Measurements from ENCODE around the gene ASTE1. TPM values are rescaled to one million over a fixed set of nuclear protein-coding genes. Genes with fewer than 3 reads are reported as not detected.

ASTE1 gene
- 1 to 10 TPM; 6.1 to 7.7 TPM for total RNA-seq

- TF ChIP-seq POLR2A (IDR thresholded peaks at IDR 0.05) (peak; percentile 43), POLR2AphosphoS5 (IDR thresholded peaks at IDR 0.05) (peak; percentile 93), CTCF (IDR thresholded peaks at IDR 0.05) (peak in 1 of 4 experiments; percentile 5)
- intact Hi-C loops (cut with DNase I): loop anchor here (5.0 to 10.0 kb wide), 3 partner anchors 134 to 1008 kb away; partner anchors contain the start of genes ATP2C1 and CPNE4
Observed at GRCh38 chr3:131026321-131027151, at the start of gene ASTE1, which contains the start of gene NEK11. Gene ASTE1, minus strand, starts transcription at chr3:131026825. Its CDS starts 1,519 bp downstream, at chr3:131025306. Gene NEK11, plus strand, starts transcription at chr3:131026877. Its CDS starts 2,832 bp downstream, at chr3:131029709.

GRCh38 chr3:131075632-131076328 lies 49.2 kb upstream of the ASTE1 start:
- no peak for DNase-seq (ENCODE audit: low spot score)
- intact Hi-C loops (cut with DNase I): no loop called here
- Histone ChIP-seq H3K4me3 (no peak overlapping the region), H3K9me3 (no peaks in the 10 kb centered on the region), H3K27ac (no peak overlapping the region), H3K4me1 (replicated peaks) (no peaks in the 10 kb centered on the region), H3K36me3 (no peaks in the 10 kb centered on the region), H3K27me3 (replicated peaks; ENCODE audit: insufficient read depth) (no peaks in the 10 kb centered on the region)
- TF ChIP-seq POLR2AphosphoS5 (IDR thresholded peaks at IDR 0.05) (no peak), CTCF (IDR thresholded peaks at IDR 0.05) (no peak), POLR2A (IDR thresholded peaks at IDR 0.05) (no peak)
- 72% methylated on average over 4 of the region's 4 CpGs for WGBS

More at GRCh38 chr3:131026321-131027151, at the start of gene ASTE1, which contains the start of gene NEK11:
- WGBS: 1% methylated on average over 56 of the region's 56 CpGs
- Histone ChIP-seq H3K36me3 (no peaks in the 10 kb centered on the region), H3K27me3 (replicated peaks; ENCODE audit: insufficient read depth) (no peaks in the 10 kb centered on the region), H3K9me3 (no peaks in the 10 kb centered on the region), H3K4me3 (peak within 1 kb of the TSS; percentile 48 to 61), H3K27ac (peak within 1 kb of the TSS; percentile 82 to 86), H3K4me1 (replicated peaks) (no peaks in the 10 kb centered on the region)
- peak; percentile 88 for DNase-seq (ENCODE audit: low spot score)

- Histone ChIP-seq H3K27ac (no peak overlapping the region), H3K4me1 (replicated peaks) (no peaks in the 10 kb centered on the region), H3K27me3 (replicated peaks; ENCODE audit: insufficient read depth) (no peaks in the 10 kb centered on the region), H3K4me3 (no peak overlapping the region), H3K36me3 (no peaks in the 10 kb centered on the region), H3K9me3 (no peaks in the 10 kb centered on the region)
- WGBS: 71% methylated on average over 2 of the region's 2 CpGs
- intact Hi-C loops (cut with DNase I): no loop called here
- TF ChIP-seq CTCF (IDR thresholded peaks at IDR 0.05): no peak
- no peak for TF ChIP-seq POLR2A (IDR thresholded peaks at IDR 0.05)
- TF ChIP-seq POLR2AphosphoS5 (IDR thresholded peaks at IDR 0.05): no peak
- no peak for DNase-seq (ENCODE audit: low spot score)
Observed at GRCh38 chr3:131072845-131073244, 46.2 kb upstream of the ASTE1 start.

GRCh38 chr3:131072099-131072559 lies 45.5 kb upstream of the ASTE1 start:
- Histone ChIP-seq H3K36me3 (no peaks in the 10 kb centered on the region), H3K4me3 (no peak overlapping the region), H3K9me3 (no peaks in the 10 kb centered on the region), H3K4me1 (replicated peaks) (no peaks in the 10 kb centered on the region), H3K27me3 (replicated peaks; ENCODE audit: insufficient read depth) (no peaks in the 10 kb centered on the region), H3K27ac (no peak overlapping the region)
- no peak for TF ChIP-seq CTCF (IDR thresholded peaks at IDR 0.05)
- TF ChIP-seq POLR2A (IDR thresholded peaks at IDR 0.05): no peak
- no peak for TF ChIP-seq POLR2AphosphoS5 (IDR thresholded peaks at IDR 0.05)
- intact Hi-C loops (cut with DNase I): no loop called here
- 52% methylated on average over 2 of the region's 2 CpGs for WGBS
- no peak for DNase-seq (ENCODE audit: low spot score)

Data from prostate gland (tissue), 2 donors.